GM18858 (cell line): ENCODE measurements around the gene MTA2.
"Not testable (repeated sequence)": the region's sequence is repeated elsewhere in the genome, so short reads cannot be mapped to it uniquely, and the experiment has no call there.

ENCODE experiments used
- ATAC-seq: cut with Tn5 transposase; IDR thresholded peaks from one replicate; pipeline ENCODE4 v1.9.1; 2021; ENCODE audit not compliant: unreplicated experiment

The MTA2 gene

DNA sequence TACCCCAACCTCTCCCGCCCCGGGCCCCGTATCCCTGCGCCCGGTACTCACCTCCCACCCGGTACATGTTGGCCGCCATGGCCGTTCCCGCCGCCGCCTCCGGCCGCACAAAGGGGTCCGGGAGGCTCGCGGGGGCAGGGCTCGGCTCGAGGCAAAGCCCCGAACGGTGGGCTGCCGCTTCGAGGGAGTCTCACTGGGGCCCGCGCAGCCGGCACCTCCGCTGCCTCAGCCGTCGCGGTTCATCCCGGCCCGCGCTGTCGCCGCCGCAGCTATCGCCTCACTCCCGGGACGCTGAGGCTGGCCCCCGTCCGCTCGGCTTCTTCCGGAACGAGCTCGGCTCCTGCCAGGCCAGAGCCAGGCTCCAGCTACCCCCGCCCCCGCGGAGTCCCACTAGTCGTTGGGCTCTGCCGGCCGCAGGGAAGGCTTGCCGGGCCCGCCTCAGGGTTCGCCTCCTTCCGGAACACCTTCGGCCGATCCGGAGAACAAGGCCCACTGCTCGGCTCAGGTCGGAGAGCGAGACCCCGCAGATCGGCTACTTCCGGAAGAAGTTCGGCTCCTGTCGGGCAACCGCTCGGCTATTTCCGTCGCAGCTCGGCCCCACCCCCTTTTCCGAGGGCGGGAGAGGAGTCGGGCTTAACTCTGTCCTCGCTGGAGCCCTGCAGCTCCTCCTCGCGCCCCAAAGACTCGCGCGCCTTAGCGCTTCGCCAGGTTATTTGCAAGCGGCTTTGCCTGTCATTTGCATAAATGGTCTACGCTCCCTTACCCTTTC, at the start of gene MTA2:
MTA2 (minus strand) TSS at position 494 of the 769 bp plus-strand sequence; CDS start at position 79, 415 bp downstream.
- peak; percentile 66 for ATAC-seq

DNA sequence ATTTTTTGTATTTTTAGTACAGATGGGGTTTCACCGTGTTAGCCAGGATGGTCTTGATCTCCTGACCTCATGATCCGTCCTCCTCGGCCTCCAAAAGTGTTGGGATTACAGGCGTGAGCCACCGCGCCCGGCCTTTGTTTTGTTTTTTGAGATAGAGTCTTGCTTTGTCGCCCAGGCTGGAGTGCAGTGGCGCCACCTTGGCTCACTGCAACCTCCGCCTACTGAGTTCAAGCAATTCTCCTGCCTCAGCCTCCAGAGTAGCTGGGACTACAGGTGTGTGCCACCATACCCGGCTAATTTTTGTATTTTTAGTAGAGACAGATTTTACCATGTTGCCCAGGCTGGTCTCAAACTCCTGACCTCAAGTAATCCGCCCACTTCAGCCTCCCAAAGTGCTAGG, 48.6 kb upstream of the MTA2 start:
- not testable (repeated sequence) for ATAC-seq

DNA sequence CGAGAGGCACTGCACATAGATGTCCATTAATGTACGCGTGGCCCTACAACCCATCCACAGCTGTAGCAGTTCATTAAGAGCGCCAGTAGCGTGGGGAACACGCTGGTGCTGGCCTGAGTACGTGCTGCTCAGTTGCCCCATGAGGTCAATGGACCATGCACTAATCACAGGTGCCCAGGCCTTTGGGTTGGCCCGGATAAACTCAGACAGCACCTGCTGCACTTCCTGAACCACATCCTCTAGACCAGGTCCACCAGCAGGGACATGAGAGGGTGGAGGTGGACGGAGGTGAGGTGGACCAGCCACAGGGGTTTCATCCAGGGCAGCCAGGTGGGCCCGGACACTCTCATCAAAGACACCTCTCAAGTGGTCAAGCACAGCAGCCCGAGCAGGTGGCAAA, 47.8 kb upstream of the MTA2 start:
- no peak for ATAC-seq

DNA sequence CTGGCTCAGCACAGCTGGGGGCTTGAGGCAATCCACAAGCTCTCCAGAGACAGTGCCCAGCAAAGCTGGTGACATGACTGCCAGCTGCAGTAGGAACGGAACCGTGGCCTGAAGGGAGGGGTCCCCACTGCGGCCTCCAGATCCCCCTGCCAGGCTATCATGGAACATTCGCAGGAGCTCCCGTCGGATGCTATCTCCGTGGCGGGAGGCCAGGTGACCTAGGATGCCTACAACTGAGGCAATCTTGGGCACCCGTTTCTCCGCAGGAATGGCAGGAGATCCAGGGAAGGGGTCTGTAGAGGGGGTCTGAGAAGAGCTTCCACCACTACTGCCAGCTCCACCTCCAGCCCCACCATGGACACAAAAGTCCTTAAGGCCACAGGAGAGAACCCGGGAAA, 47.3 kb upstream of the MTA2 start:
- ATAC-seq: no peak

DNA sequence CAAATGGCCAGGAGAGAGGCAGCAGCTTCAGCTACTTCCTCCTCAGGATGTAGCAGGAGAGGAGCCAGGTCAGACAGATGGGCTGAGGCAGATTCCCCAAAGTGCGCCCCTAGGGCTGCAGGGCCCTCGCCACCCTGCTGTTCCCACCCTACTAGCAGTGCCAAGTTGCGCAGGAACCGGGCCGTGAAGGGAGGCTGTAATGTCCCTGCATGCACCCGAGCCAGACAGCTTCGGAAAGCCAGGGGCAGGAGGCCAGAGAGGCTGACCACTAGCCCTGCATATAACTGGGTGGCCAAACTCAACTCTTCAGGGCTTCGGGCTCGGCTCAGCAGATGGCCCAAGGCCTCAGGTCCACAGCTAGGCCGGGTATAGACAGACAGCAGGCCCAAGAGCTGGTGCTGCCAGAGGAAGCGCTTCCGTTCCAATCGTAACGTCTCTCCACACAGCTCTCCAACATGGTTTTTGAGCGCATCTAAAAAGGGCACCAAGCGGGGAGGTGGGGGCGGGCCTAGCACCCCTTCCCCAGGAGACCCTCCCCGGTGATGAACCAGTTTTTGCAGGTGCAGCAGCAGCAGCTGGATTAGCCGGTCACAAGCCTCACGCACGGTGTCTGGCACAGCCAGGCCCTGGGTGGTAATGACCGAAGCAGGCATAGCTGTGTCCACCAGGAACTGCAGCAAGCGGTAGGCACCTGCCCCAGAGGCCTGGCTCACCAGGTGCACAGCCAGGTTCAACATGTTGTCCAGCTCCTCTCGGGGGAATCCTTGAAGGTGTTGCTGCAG, 46.7 kb upstream of the MTA2 start:
- no peak for ATAC-seq

DNA sequence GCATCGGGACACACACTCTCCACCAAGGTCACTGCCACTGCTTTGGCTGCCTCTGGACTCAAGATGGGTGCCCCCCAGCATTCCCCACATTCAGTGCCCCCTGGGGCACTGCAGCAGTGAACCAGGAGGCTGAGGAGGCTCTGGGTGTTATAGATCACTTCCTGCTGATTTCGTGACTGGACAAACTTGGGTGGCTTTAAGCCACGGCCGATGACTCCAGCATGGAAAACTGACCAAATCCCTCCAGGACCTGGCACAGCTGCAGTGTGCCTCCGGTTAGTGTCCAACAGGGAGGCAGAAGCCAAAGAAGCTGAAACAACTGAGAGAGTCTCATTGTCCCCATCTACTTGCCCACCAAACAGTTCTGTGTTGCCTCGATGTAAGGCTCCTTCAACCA, 45.9 kb upstream of the MTA2 start:
- no peak for ATAC-seq

DNA sequence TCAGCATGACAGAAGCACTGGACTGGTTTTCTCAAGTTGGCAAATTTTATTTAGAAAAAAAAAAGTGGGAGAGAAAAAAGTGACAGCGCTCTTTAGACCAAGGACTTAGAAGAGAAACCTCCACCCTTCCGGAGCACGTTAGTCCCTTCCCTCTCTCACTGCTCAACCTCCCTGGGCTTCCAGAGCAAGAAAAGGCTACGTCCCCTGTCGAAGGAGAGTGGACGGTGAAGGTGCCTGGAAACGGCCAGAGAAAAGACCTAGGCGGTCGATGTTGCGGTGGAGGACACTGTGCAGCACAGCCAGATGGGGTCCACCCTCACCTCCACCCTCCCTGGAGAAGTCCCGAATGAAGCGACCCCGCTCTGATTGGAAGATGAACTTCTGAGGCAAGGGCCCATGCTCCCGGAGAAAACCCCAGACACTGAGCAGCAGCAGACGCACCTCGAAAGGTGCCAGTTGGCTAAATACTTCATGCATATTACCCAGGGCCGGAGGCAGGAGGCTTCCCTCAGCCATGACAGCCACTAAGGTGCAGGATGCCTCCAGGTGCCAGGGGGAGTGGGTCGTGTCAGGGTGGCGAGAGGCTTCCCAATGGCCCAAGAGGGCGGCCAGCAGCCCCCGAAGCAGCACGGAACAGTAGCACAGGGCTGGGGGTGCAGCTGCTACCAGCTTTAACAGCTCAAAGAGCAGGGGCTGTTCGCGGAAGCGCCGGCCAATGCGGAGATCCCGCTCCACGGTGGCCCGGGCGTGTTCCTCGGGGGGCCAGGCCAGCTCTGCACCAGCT, 45.4 kb upstream of the MTA2 start:
- ATAC-seq: no peak

DNA sequence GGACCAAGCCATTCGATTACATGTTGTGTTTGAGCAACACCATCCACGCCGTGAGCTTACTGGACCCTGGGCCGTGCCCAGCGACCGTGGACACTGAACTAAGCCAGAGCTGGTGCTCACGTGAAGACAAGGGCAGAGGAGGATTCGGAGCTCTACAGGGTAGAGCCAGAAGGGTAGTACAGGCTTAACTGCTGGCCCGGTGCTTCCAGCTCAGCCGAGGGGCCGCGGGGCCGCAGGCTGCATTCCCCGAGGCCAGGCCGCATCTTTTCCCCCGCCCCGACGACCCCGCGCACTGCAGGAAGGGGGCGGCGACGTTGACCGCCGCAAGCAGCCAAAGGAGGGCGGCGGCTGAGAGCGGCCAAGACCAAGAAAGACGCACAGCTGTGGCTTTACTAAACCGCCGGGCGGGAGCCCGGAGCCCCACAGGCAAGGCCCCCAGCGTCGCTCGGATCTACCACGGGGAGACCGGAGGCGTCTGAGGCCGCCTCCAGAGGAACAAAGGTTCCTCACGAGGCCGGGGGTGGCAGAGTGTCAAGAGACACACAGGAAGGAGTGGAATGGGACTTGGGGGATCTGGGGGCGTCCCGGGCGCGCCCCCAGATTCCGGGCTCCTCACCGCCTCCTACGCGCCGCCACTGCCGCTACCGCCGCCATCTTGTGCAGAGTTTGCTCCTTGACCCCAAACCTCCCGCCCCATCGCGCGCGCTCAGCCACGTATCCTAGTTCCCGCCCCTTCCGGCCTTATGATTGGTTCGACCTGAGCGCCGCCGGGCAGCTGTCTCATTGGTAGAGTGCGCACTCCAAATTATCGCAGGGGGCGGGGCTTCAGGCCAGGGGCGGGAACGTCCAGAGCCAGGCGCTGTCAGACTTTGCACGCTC, 44.5 kb upstream of the MTA2 start, which contains the start of gene GANAB:
GANAB (minus strand) TSS at position 668 of the 879 bp plus-strand sequence; CDS start at position 654, 14 bp downstream.
- peak; percentile 72 for ATAC-seq

DNA sequence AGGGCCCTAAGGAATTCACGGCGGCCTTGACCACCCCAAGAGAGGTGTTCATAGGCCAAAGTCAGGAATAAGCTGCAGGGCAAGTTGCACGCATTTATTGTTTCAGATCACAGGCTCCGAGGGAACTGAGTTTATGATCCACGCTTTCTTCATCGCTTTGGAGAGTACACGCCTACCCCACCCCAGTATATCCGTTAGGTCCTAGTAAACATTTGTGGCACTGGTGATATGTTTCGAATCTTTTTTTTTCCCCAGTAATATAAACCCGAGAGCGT, 43.9 kb upstream of the MTA2 start:
- ATAC-seq: no peak

DNA sequence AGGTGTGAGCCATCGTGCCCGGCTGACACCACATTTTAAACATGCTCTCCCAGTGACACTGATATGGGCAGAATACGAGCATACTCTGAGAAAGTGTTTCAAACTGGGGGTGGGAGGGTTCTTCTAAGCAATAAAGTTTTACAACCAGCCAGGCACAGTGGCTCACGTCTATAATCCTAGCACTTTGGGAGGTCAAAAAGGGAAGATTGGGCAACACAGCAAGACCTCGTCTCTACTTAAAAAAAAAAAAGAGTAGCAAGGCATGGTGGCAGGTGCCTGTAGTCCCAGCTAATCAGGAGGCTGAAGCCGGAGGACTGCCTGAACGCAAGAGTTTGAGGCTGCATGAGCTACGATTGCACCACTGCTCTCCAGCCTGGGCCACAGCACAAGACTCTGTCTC, 42.6 kb upstream of the MTA2 start:
- no peak for ATAC-seq

DNA sequence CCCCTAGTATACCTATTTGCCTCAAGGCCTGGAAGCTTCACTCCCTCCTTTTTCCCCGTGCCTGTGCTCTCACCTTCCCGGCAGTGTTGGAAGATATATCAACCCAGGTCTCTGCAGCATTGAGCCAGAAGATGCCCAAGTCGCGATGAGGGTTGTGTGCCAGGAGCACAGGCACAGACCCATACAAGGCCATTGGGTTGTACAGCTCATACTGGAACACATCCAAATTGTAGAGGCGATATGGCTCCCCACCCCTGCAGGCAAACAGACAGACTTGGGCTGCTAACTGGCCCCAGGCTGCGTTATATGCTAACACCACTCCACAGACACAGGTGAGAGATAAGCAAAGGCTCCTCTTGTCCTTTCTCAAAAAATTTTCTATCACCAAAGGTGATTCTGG, 30.8 kb upstream of the MTA2 start:
- ATAC-seq: no peak

DNA sequence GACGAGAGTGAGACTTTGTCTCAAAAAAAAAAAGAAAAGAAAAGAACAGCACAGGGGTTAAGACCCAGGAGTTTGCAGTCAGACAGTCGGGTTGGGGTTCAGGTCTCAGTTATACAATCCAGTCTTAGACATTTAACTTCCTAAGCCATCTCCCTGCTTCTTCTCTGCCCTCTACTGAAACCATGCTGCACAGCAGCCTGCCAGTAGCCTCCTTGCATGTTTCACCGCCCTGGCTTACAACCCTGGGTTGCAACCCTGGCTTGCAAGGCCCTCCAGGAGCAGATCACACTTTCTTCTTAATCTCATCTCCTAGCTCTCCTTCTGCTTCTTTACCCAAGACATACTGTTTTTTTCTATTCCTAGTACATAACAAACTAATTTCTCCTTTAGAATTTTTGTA, 26.0 kb upstream of the MTA2 start:
- ATAC-seq: no peak

DNA sequence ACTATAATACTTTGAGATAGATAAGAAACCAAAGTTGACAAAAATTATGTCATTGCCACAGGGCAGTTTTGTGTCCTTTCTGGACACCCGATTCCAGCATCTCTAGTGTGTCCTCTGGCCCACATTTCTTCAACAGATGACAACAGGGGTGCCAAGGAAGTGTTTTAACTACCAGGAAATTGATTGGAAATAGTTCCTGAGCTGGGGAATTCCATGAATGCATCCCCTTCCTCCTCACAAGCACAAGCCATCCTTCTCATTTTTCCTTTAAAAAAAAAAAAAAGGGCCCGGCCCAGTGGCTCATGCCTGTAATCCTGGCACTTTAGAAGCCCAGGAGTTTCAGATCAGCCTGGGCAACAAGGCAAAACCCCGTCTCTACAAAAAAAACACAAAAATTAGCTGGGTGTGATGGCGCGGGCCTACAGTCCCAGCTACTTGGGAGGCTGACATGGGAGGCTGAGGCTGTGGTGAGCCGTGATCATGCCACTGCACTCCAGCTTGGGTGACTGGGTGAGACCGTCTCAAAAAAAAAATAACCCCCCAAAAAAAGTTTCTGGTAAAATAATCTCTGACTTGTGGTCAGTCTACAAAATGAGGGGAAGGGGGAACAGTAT, 20.9 kb upstream of the MTA2 start:
- ATAC-seq: no peak

DNA sequence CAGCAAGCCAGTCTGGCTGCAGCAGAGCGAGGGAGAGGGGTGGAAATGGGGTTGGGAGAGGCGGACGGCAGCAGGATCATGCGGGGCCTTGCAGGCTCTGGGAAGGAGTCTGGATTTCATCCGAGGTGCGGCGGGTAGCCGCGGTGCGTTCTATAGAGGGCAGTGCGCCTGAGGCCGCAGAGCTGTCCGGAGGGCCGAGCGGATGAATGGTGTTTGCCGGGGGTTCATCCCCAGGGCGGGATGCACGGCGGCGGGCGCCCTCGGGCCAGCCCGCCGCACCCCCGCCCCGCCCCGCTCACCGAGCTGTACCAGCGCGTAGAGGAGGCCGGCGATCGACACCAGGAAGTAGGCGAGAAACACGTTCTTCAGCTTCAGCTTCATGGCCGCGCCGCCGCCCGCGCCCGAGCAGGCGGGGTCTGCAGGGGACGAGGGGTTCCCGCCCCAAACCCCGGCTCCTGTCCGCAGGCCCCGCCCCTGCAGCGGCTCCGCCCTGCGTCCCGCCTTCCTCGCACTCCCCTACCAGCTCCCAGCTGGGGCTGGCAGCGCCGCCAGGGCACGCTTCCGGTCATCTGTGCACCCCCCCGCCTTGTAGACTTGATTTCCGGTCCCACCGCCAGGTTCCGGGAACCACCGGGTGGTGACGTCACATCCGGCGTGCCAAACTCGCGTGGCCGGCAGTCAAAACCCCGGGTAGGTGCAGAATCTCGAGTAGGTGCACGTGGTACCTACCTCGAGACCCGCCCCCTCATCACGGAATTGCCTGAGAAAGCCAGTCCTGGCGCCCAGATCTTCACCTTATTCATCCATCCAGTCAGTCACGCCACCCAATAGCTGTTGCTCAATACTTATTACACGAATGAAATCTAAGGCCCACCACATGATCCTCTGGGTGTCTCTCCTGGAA, 20.2 kb upstream of the MTA2 start, which contains the start of gene B3GAT3:
B3GAT3 (minus strand) TSS at position 420 of the 904 bp plus-strand sequence; CDS start at position 381, 39 bp downstream.
- ATAC-seq: peak; percentile 88

DNA sequence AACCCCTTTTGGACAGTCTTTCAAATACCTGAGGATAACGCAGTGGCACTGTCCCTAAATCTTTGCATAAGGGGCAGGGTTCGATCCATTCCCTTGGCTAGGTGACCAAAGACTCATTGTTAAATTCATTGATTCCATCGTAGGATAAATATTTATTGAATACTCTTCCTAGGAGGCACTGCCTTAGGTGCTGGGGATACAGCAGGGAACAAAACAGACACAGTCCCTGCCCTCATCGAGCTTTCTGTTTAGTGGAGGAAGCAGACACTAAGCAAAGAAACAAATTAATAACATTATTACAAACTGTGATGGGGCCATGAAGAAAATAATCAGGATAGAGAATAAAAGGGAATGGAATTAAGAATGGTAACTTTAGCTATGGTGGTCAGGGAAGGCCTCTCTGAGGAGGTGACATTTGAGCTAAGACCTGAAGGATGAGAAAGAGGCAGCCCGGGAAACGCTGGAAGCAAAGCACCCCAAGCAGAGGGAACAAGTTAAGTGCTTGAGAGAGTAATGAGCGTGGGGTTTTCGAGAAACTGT, 19.4 kb upstream of the MTA2 start:
- no peak for ATAC-seq

DNA sequence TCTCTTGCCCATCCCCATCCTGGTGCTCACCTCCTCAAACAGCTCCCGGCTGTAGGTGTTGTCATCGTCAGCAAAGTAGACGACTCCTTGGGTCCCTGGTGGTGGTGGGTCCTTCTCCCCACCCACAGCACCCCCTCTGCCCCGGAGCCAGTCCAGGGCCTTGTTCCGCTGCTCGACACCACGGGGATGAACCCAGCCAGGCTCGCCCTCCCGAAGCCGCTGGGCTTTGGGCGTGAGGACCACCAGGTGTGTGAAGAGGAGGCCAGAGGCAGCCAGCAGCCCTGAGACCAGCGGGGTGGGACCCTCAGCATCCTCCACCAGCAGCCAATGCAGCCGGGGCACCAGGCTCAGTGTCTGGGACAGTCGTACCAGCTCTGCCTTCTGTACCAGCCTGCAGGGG, 15.3 kb upstream of the MTA2 start:
- ATAC-seq: not testable (repeated sequence)

DNA sequence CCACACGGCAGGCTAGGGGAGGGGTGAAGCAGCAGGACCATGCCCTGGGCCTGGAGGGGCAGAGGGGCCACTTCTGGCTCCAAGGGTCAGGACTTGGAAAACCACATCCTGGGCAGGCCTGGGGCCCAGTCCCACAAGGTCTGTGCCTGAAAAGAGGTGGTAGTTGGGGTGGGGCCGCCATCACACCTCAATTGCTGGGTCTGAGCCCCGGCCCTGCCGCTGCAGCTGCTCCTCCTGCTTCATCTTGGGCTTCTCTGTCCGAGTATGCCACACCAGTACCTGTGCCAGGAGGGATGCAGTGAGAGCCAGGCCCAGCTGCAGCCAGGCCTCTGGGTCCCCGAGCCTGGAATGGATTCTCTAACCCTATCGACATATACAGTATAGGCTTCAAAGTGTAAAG, 13.9 kb upstream of the MTA2 start:
- no peak for ATAC-seq

DNA sequence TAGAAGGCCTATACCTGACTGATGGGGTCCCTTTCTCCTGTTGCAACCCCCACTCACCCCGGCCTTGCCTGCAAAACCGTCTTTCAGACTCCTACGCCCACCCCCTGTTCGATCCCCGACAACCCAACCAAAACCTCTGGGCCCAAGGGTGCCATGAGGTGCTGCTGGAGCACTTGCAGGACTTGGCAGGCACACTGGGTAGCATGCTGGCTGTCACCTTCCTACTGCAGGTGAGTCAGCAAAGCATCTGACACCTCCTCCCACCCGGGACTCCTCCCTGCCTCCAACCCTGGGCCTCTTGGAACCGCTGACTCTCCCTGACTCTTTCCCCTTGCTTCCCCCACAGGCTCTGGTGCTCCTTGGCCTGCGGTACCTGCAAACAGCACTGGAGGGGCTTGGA, 12.6 kb upstream of the MTA2 start:
- no peak for ATAC-seq

DNA sequence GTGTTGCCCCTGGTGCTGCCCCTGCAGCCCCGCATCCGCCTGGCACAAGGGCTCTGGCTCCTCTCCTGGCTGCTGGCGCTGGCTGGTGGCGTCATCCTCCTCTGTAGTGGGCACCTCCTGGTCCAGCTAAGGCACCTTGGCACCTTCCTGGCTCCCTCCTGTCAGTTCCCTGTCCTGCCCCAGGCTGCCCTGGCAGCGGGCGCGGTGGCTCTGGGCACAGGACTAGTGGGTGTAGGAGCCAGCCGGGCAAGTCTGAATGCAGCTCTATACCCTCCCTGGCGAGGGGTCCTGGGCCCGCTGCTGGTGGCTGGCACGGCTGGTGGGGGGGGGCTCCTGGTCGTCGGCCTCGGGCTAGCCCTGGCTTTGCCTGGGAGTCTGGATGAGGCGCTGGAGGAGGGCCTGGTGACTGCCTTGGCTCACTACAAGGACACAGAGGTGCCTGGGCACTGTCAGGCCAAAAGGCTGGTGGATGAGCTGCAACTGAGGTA, 11.7 kb upstream of the MTA2 start:
- no peak for ATAC-seq
